DMS114 treated with DMSO at 0.1 percent for 48 hours (cell line): Measurements from ENCODE around the gene CTU1.

ENCODE experiments used
- DNase-seq: peaks from one replicate; lab custom pipeline; 2025; ENCODE audit not compliant: unreplicated experiment; lab: John Stamatoyannopoulos, UW

Gene CTU1

GRCh38 chr19:51084505-51084904 lies 23.7 kb downstream of the CTU1 start:
- no peak for DNase-seq

GRCh38 chr19:51083783-51084182 lies 24.4 kb downstream of the CTU1 start:
- no peak for DNase-seq

GRCh38 chr19:51083181-51083580 lies 25.0 kb downstream of the CTU1 start:
- no peak for DNase-seq

- no peak for DNase-seq
Observed at GRCh38 chr19:51082611-51083010, 25.6 kb downstream of the CTU1 start, which contains the start of gene KLK14. Gene KLK14 (minus strand): TSS chr19:51082887. CDS start chr19:51082614, 273 bp downstream.

- no peak for DNase-seq
Observed at GRCh38 chr19:51081476-51081875, 26.7 kb downstream of the CTU1 start.

- no peak for DNase-seq
Observed at GRCh38 chr19:51079481-51080110, 28.6 kb downstream of the CTU1 start.

GRCh38 chr19:51078731-51079130 lies 29.5 kb downstream of the CTU1 start:
- DNase-seq, result no peak

GRCh38 chr19:51078104-51078503 lies 30.1 kb downstream of the CTU1 start:
- no peak for DNase-seq

- DNase-seq, result no peak
Observed at GRCh38 chr19:51076631-51077213, 31.5 kb downstream of the CTU1 start.

- no peak for DNase-seq
Observed at GRCh38 chr19:51075998-51076397, 32.2 kb downstream of the CTU1 start.

- DNase-seq, result no peak
Observed at GRCh38 chr19:51071095-51071405, 37.2 kb downstream of the CTU1 start.

GRCh38 chr19:51070334-51071094 lies 37.7 kb downstream of the CTU1 start:
- DNase-seq, result no peak

GRCh38 chr19:51066393-51067186 lies 41.6 kb downstream of the CTU1 start:
- DNase-seq, result no peak

GRCh38 chr19:51065221-51065960 lies 42.8 kb downstream of the CTU1 start:
- no peak for DNase-seq

GRCh38 chr19:51064534-51065220 lies 43.5 kb downstream of the CTU1 start, which contains the start of gene KLK13:
Gene KLK13 (minus strand): TSS chr19:51065092. CDS start chr19:51065067, 25 bp downstream.
- no peak for DNase-seq

GRCh38 chr19:51063664-51064063 lies 44.5 kb downstream of the CTU1 start:
- no peak for DNase-seq

GRCh38 chr19:51060973-51061372 lies 47.2 kb downstream of the CTU1 start:
- DNase-seq, result no peak

GRCh38 chr19:51060336-51060735 lies 47.9 kb downstream of the CTU1 start:
- no peak for DNase-seq

- no peak for DNase-seq
Observed at GRCh38 chr19:51059715-51060114, 48.5 kb downstream of the CTU1 start.

- no peak for DNase-seq
Observed at GRCh38 chr19:51055866-51056265, 52.3 kb downstream of the CTU1 start.
